ENCODE data around the gene MGARP.

Gene MGARP

GRCh38 chr4:139301113-139301820 is 21.2 kb upstream of the MGARP start, which contains the start of gene NAA15 (continued):
- TF ChIP-seq CTCF (tag by site-specific recombination; IDR thresholded peaks at IDR 0.05) (no peak), KLF8 (tag by site-specific recombination; IDR thresholded peaks at IDR 0.05) (peak; percentile 5; the same call in 1 of the 2 replicates), SP3 (tag by site-specific recombination; IDR thresholded peaks at IDR 0.05) (peak; percentile 84), ZBTB7A (tag by site-specific recombination; IDR thresholded peaks at IDR 0.05; ENCODE audit: low read depth) (0 out of 2 replicates have a peak, but pooled peaks have one; percentile 28), ZNF354C (tag by site-specific recombination; IDR thresholded peaks at IDR 0.05; ENCODE audit: borderline replicate concordance, low read depth) (no peak), PRDM6 (tag by site-specific recombination; IDR thresholded peaks at IDR 0.05) (no peak), GFI1B (tag by site-specific recombination; IDR thresholded peaks at IDR 0.05) (no peak), ZNF580 (tag by site-specific recombination; IDR thresholded peaks at IDR 0.05) (peak; percentile 47; the same call in 1 of the 2 replicates), EGR2 (tag by site-specific recombination; IDR thresholded peaks at IDR 0.05; ENCODE audit: low read depth) (peak; percentile 43; the same call in 1 of the 2 replicates), ZNF843 (tag by site-specific recombination; IDR thresholded peaks at IDR 0.05) (peak; percentile 20; the same call in 1 of the 2 replicates), ZNF76 (tag by site-specific recombination; IDR thresholded peaks at IDR 0.05; ENCODE audit: borderline replicate concordance, low read depth) (peak; percentile 82), ZNF416 (tag by site-specific recombination; IDR thresholded peaks at IDR 0.05) (no peak), ZNF660 (tag by site-specific recombination; IDR thresholded peaks at IDR 0.05) (no peak), ZNF664 (tag by site-specific recombination; IDR thresholded peaks at IDR 0.05) (peak; percentile 19; the same call in 1 of the 2 replicates), PBX3 (CRISPR knock-in tag; IDR thresholded peaks at IDR 0.05) (no peak), ZNF274 (IDR thresholded peaks at IDR 0.05; ENCODE audit: low read length) (no peak), ZNF274 (tag by site-specific recombination; IDR thresholded peaks at IDR 0.05; ENCODE audit: borderline replicate concordance) (no peak)
- TF ChIP-seq, protein P1, sequence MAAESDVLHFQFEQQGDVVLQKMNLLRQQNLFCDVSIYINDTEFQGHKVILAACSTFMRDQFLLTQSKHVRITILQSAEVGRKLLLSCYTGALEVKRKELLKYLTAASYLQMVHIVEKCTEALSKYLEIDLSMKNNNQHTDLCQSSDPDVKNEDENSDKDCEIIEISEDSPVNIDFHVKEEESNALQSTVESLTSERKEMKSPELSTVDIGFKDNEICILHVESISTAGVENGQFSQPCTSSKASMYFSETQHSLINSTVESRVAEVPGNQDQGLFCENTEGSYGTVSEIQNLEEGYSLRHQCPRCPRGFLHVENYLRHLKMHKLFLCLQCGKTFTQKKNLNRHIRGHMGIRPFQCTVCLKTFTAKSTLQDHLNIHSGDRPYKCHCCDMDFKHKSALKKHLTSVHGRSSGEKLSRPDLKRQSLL (tag by site-specific recombination; IDR thresholded peaks at IDR 0.05) = 0 out of 2 replicates have a peak, but pooled peaks have one; percentile 5
- TF ChIP-seq, protein P2, sequence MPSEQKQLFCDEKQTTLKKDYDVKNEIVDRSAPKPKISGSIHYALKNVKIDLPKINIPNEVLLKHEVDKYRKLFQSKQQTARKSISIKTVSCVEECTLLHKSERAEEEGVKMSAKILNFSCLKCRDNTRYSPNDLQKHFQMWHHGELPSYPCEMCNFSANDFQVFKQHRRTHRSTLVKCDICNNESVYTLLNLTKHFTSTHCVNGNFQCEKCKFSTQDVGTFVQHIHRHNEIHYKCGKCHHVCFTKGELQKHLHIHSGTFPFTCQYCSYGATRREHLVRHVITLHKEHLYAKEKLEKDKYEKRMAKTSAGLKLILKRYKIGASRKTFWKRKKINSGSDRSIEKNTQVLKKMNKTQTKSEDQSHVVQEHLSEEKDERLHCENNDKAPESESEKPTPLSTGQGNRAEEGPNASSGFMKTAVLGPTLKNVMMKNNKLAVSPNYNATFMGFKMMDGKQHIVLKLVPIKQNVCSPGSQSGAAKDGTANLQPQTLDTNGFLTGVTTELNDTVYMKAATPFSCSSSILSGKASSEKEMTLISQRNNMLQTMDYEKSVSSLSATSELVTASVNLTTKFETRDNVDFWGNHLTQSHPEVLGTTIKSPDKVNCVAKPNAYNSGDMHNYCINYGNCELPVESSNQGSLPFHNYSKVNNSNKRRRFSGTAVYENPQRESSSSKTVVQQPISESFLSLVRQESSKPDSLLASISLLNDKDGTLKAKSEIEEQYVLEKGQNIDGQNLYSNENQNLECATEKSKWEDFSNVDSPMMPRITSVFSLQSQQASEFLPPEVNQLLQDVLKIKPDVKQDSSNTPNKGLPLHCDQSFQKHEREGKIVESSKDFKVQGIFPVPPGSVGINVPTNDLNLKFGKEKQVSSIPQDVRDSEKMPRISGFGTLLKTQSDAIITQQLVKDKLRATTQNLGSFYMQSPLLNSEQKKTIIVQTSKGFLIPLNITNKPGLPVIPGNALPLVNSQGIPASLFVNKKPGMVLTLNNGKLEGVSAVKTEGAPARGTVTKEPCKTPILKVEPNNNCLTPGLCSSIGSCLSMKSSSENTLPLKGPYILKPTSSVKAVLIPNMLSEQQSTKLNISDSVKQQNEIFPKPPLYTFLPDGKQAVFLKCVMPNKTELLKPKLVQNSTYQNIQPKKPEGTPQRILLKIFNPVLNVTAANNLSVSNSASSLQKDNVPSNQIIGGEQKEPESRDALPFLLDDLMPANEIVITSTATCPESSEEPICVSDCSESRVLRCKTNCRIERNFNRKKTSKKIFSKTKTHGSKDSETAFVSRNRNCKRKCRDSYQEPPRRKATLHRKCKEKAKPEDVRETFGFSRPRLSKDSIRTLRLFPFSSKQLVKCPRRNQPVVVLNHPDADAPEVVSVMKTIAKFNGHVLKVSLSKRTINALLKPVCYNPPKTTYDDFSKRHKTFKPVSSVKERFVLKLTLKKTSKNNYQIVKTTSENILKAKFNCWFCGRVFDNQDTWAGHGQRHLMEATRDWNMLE (tag by site-specific recombination; conservative IDR thresholded peaks at IDR 0.05; ENCODE audit: low read depth) = peak; percentile 60; the same call in 1 of the 2 replicates
- TF ChIP-seq, protein P3, sequence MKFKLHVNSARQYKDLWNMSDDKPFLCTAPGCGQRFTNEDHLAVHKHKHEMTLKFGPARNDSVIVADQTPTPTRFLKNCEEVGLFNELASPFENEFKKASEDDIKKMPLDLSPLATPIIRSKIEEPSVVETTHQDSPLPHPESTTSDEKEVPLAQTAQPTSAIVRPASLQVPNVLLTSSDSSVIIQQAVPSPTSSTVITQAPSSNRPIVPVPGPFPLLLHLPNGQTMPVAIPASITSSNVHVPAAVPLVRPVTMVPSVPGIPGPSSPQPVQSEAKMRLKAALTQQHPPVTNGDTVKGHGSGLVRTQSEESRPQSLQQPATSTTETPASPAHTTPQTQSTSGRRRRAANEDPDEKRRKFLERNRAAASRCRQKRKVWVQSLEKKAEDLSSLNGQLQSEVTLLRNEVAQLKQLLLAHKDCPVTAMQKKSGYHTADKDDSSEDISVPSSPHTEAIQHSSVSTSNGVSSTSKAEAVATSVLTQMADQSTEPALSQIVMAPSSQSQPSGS (tag by site-specific recombination; IDR thresholded peaks at IDR 0.05; ENCODE audit: low read depth) = no peak
- TF ChIP-seq, protein P4, sequence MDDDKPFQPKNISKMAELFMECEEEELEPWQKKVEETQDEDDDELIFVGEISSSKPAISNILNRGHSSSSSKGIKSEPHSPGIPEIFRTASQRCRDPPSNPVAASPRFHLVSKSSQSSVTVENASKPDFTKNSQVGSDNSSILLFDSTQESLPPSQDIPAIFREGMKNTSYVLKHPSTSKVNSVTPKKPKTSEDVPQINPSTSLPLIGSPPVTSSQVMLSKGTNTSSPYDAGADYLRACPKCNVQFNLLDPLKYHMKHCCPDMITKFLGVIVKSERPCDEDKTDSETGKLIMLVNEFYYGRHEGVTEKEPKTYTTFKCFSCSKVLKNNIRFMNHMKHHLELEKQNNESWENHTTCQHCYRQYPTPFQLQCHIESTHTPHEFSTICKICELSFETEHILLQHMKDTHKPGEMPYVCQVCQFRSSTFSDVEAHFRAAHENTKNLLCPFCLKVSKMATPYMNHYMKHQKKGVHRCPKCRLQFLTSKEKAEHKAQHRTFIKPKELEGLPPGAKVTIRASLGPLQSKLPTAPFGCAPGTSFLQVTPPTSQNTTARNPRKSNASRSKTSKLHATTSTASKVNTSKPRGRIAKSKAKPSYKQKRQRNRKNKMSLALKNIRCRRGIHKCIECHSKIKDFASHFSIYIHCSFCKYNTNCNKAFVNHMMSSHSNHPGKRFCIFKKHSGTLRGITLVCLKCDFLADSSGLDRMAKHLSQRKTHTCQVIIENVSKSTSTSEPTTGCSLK (tag by site-specific recombination; IDR thresholded peaks at IDR 0.05) = no peak

Measured in HEK293 (cell line).